Colonic mucosa (tissue), 4 donors: ENCODE results near the gene NFE2L3. TPM values are rescaled to one million over a fixed set of nuclear protein-coding genes. Genes with fewer than 3 reads are reported as not detected.

Experiments used
- DNase-seq: peaks from one replicate; pipeline ENCODE4 v3.0.0-alpha.2; 2020
- H3K27ac ChIP-seq: fragments of 200-600 bp; one replicate; pipeline ENCODE4 v1.8.0; 2021
- H3K27me3 ChIP-seq: fragments of 200-600 bp; one replicate; pipeline ENCODE4 v1.8.0; 2021
- H3K36me3 ChIP-seq: fragments of 200-600 bp; one replicate; pipeline ENCODE4 v1.8.0; 2021
- H3K4me1 ChIP-seq: fragments of 200-600 bp; one replicate; pipeline ENCODE4 v1.8.0; 2021; ENCODE audit warnings: mild to moderate bottlenecking
- H3K4me3 ChIP-seq: fragments of 200-600 bp; one replicate; pipeline ENCODE4 v1.8.0; 2021
- H3K9ac ChIP-seq, 2 donors: one replicate each; pipeline ENCODE4 v1.7.0; 2013; ENCODE audit warnings: control low read depth in 2 of 2, low read depth in 2 of 2, low read length in 2 of 2
- H3K9me3 ChIP-seq: fragments of 200-600 bp; one replicate; pipeline ENCODE4 v1.8.0; 2021
- intact Hi-C: fragments of 100-400 bp; cut with DNase I; formaldehyde crosslinking; loops from one replicate; pipeline ENCODE4 v1.14.1; 2022
- total RNA-seq, 2 donors: library from RNA; stranded (reverse); fragmentation: NEBNext Ultra II Directional in 1 of 2; extraction: Animal tissue kit (Norgen Biotek cat#: 25700) in 1 of 2; gene quantifications; one replicate each; pipeline ENCODE4 v1.2.1, GENCODE V29; 2021
- TF ChIP-seq, protein P1 (sequence below): fragments of 200-600 bp; IDR thresholded peaks from one replicate; pipeline ENCODE4 v1.8.0; 2022; ENCODE audit warnings: antibody characterized with exemption, mild to moderate bottlenecking
- donor health status: healthy.
- donor health status: DM: no; HTN: no; CAD: no.
- donor health status: DM: no; HTN: no; CAD: no.

Gene NFE2L3
- total RNA-seq, 2 donors from 2014 or later: 12.0 to 13.0 TPM

DNA sequence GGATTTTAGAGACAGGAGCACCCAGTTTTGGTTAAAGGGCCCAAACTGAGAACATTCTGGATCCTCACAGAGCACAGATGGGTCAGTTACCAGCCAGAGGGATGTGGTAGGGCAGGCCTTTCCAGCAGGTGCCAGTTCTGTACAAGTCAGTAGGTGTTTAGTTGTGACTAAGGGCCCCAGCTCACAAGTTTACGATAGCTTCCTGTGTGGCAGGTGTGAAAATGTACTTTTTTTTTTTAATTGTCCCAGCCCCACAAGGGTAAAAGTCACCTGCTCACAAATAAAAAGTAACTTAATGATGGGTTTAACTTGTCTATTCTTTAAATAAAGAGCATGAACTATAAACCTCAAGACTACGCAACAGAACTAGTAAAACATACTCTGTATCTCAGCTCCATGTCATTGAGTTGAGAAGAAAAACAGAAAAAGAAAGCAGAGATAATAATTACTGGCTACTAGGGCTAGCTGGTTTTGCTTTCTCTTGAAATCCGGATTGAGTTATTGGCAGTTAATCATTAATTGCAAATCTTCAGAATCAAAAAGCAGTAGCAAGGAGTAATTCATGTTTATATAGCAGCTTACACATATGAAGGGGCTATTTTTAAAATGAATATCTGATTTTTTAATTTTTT lies 15.4 kb downstream of the NFE2L3 start:
- TF ChIP-seq, protein P1, sequence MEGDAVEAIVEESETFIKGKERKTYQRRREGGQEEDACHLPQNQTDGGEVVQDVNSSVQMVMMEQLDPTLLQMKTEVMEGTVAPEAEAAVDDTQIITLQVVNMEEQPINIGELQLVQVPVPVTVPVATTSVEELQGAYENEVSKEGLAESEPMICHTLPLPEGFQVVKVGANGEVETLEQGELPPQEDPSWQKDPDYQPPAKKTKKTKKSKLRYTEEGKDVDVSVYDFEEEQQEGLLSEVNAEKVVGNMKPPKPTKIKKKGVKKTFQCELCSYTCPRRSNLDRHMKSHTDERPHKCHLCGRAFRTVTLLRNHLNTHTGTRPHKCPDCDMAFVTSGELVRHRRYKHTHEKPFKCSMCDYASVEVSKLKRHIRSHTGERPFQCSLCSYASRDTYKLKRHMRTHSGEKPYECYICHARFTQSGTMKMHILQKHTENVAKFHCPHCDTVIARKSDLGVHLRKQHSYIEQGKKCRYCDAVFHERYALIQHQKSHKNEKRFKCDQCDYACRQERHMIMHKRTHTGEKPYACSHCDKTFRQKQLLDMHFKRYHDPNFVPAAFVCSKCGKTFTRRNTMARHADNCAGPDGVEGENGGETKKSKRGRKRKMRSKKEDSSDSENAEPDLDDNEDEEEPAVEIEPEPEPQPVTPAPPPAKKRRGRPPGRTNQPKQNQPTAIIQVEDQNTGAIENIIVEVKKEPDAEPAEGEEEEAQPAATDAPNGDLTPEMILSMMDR: no peak
- H3K27me3 ChIP-seq: no peaks in the 10 kb centered on the region
- H3K4me3 ChIP-seq: no peak overlapping the region
- no peaks in the 10 kb centered on the region for H3K9me3 ChIP-seq
- H3K27ac ChIP-seq: no peak overlapping the region
- no peak overlapping the region for H3K9ac ChIP-seq
- intact Hi-C loops: no loop called here
- DNase-seq: no peak
- H3K36me3 ChIP-seq: no peaks in the 10 kb centered on the region
- peaks cover 7% of the 10 kb centered on the region for H3K4me1 ChIP-seq

DNA sequence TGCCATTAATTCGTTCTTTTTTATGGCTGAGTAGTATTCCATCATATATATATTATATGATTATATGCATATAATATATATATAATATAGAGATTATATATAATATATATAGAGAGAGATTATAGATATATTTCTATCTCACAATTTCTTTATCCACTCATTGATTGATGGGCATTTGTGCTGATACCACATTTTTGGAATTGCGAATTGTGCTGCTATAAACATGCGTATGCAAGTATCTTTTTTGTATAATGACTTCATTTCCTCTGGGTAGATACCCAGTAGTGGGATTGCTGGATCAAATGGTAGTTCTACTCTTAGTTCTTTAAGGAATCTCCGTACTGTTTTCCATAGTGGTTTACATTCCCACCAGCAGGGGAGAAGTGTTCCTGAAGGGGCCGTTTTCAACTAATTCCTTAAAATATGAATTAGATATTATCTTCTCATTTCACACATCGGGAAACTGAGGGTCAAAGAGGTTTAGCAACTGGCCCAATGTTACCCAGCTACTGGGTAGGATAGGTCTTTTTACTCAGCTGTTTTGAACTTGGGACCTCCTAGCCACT lies 16.5 kb downstream of the NFE2L3 start:
- Histone ChIP-seq H3K4me1 (peaks cover 7% of the 10 kb centered on the region), H3K9ac (no peak overlapping the region)
- intact Hi-C loops: no loop called here

DNA sequence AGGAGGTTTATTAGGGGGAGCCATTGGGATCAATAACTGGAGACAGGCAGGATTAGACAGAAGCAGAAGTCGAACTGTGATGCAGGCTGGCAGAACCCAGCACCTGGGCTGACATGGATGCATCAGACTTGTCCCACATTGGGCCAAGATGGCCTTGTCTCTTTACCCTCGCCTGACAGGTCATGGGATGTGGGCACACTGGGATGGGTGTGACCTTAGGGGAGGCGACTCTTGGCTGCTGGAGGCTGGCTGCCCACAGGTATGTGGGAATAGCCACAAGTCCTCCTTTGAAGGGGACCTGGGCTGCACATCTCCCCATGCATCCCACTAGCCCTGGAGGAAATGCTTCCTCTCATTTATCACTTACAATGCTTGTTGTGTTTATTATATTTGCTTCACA lies 17.3 kb downstream of the NFE2L3 start:
- no peak overlapping the region for H3K4me3 ChIP-seq
- no peaks in the 10 kb centered on the region for H3K27me3 ChIP-seq
- H3K4me1 ChIP-seq: peaks cover 7% of the 10 kb centered on the region
- intact Hi-C loops: no loop called here
- no peak for DNase-seq
- no peak overlapping the region for H3K27ac ChIP-seq
- no peak overlapping the region for H3K9ac ChIP-seq
- no peaks in the 10 kb centered on the region for H3K36me3 ChIP-seq
- TF ChIP-seq, protein P1: no peak
- H3K9me3 ChIP-seq: no peaks in the 10 kb centered on the region

More for the DNA sequence above, 16.5 kb downstream of the NFE2L3 start:
- H3K36me3 ChIP-seq: no peaks in the 10 kb centered on the region
- H3K4me3 ChIP-seq: no peak overlapping the region
- H3K27me3 ChIP-seq: no peaks in the 10 kb centered on the region
- no peak for DNase-seq
- TF ChIP-seq, protein P1: no peak
- no peak overlapping the region for H3K27ac ChIP-seq
- no peaks in the 10 kb centered on the region for H3K9me3 ChIP-seq

DNA sequence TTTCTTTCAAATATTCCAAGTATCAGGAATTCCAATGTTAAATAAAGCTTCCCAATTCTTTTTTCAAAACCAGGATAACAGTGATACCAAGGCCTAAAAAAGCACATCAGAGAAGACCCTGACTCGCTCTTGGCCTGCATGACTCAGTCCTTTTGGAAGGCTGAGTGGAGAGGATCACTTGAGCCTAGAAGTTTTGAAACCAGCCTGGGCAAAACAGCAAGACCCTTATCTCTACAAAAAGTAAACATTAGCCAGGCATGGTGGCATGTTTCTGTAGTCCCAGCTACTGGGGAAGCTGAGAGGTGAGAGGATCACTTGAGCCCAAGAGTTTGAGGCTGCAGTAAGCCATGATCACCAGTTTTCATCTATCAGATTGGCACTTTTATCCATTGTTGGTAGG lies 18.7 kb downstream of the NFE2L3 start:
- intact Hi-C loops: no loop called here

DNA sequence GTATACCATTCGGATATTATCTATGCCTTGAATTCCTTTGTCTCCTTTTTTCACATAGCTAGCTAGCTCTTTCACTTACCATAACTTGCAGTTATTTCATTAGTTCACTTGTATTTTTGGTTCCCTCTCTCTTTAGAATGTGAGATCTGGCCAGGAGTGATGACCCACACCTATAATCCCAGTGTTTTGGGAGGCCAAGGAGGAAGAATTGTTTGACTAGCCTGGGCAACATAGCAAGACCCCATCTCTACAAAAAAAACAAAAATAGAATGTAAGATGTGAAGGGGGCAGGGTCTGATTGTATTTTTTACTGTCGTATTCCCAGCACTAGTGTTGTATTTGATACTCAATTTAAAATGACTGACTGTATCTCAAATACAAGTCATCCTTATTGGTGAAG lies 19.6 kb downstream of the NFE2L3 start:
- intact Hi-C loops: no loop called here

More for the DNA sequence above, 18.7 kb downstream of the NFE2L3 start:
- Histone ChIP-seq H3K27ac (no peak overlapping the region), H3K9me3 (no peaks in the 10 kb centered on the region), H3K27me3 (no peaks in the 10 kb centered on the region), H3K36me3 (no peaks in the 10 kb centered on the region), H3K4me3 (no peak overlapping the region), H3K9ac (no peak overlapping the region), H3K4me1 (peaks cover 7% of the 10 kb centered on the region)
- no peak for DNase-seq
- TF ChIP-seq, protein P1: no peak

More for the DNA sequence above, 19.6 kb downstream of the NFE2L3 start:
- TF ChIP-seq, protein P1: no peak
- H3K4me1 ChIP-seq: peaks cover 7% of the 10 kb centered on the region
- no peak overlapping the region for H3K4me3 ChIP-seq
- no peaks in the 10 kb centered on the region for H3K9me3 ChIP-seq
- H3K27me3 ChIP-seq: no peaks in the 10 kb centered on the region
- DNase-seq: no peak
- H3K9ac ChIP-seq: no peak overlapping the region
- H3K36me3 ChIP-seq: no peaks in the 10 kb centered on the region
- no peak overlapping the region for H3K27ac ChIP-seq
